Mammary epithelial cell (primary cell): ENCODE results near the gene SLC25A22.

Experiments used
- CTCF ChIP-seq, 2 donors: IDR thresholded peaks in 1 of 2; conservative IDR thresholded peaks in 1 of 2; 2 replicates each; pipeline ENCODE4 v1.5.1; 2011 to 2012; ENCODE audit warnings: inconsistent platforms in 2 of 2, low read length in 2 of 2, mild to moderate bottlenecking in 2 of 2, control low read depth in 1 of 2, low read depth in 1 of 2; ENCODE audit not compliant: insufficient read depth in 1 of 2; ENCODE audit errors: extremely low read depth in 1 of 2
- EZH2 ChIP-seq: IDR thresholded peaks from 2 replicates; pipeline ENCODE4 v1.6.1; 2012; ENCODE audit warnings: low read length, inconsistent platforms, borderline replicate concordance

GRCh38 chr11:808427-809286, 10.6 kb upstream of the SLC25A22 start:
- TF ChIP-seq CTCF (conservative IDR thresholded peaks at IDR 0.05 in 1 of 2, IDR thresholded peaks at IDR 0.05 in 1 of 2; ENCODE audit: extremely low read depth in 1 of 2, insufficient read depth in 1 of 2, low read depth in 1 of 2, low read length in 2 of 2) (no peak), EZH2 (no peak)
